GM19240 (cell line): Measurements from ENCODE around the gene CEMIP.

Experiments used
- DNase-seq: peaks from one replicate; pipeline ENCODE4 v3.0.0; 2011; ENCODE audit warnings: low spot score; ENCODE audit not compliant: insufficient read length

CEMIP gene, protein sequence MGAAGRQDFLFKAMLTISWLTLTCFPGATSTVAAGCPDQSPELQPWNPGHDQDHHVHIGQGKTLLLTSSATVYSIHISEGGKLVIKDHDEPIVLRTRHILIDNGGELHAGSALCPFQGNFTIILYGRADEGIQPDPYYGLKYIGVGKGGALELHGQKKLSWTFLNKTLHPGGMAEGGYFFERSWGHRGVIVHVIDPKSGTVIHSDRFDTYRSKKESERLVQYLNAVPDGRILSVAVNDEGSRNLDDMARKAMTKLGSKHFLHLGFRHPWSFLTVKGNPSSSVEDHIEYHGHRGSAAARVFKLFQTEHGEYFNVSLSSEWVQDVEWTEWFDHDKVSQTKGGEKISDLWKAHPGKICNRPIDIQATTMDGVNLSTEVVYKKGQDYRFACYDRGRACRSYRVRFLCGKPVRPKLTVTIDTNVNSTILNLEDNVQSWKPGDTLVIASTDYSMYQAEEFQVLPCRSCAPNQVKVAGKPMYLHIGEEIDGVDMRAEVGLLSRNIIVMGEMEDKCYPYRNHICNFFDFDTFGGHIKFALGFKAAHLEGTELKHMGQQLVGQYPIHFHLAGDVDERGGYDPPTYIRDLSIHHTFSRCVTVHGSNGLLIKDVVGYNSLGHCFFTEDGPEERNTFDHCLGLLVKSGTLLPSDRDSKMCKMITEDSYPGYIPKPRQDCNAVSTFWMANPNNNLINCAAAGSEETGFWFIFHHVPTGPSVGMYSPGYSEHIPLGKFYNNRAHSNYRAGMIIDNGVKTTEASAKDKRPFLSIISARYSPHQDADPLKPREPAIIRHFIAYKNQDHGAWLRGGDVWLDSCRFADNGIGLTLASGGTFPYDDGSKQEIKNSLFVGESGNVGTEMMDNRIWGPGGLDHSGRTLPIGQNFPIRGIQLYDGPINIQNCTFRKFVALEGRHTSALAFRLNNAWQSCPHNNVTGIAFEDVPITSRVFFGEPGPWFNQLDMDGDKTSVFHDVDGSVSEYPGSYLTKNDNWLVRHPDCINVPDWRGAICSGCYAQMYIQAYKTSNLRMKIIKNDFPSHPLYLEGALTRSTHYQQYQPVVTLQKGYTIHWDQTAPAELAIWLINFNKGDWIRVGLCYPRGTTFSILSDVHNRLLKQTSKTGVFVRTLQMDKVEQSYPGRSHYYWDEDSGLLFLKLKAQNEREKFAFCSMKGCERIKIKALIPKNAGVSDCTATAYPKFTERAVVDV (N-terminal part only)

DNA sequence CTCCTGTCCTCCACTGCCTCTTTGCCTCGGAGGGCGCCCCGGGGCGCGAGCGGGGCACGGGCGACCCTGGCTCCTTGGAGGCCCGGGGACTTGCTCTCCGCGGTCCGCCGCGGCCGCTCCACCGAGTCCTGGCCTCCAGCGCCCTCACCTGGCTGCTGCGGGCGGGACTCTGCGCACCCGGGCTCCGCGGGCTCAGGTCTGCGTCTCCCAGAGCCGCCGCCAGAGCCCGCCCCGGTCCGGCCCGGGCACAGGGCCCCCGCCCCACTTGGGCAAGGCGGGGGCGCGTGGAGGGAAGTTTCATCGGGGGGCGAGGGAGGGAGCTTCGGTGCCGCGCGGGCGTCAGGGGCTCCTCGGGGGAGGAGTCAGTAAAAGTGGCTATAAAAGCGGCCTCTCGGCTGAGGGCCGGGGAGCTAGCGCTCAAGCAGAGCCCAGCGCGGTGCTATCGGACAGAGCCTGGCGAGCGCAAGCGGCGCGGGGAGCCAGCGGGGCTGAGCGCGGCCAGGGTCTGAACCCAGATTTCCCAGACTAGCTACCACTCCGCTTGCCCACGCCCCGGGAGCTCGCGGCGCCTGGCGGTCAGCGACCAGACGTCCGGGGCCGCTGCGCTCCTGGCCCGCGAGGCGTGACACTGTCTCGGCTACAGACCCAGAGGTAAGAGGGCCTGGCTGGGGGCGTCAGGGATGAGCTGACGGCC is at the start of gene CEMIP:
Gene CEMIP (plus strand): TSS at position 407 of the 694 bp plus-strand sequence. CDS start 94,510 bp downstream, outside the sequence.
- DNase-seq = no peak

DNA sequence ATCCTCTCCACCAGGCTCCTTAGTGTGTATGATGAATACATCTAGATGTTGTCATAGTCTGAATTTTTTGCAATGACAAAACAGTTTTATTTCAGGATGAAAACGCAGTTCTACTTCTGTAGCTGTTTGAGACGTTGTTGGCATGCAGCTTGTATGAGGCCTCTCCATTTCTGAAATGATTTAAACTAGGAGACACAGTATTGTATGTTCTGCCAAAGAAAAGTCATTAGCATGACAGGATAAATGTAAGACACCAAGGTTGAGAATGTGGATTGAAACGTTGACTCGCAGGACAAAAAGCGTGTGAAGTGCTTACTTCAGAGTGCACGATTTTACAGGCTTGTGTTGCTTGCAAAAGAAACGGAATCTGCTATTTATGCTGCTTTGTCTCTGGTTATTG is 48.8 kb upstream of the CEMIP start:
- DNase-seq = no peak

DNA sequence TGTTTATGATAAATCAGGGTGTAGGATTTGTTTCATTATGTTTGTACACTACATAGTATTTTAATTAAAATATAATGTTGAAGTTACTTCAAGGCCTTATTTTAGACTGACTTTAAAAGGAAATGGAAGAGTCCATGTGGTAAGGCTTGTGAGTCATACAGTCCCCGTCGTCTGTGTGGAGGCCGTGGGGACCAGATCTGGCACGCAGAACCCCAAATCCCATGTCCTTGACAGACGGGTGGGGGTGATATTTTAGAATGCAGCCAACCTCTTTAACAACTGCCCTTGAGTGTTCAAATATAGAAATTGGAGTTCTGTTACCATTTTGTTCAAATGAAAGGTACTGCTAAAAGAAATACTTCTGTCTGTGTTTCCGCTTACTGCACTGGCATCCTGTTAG is 48.2 kb upstream of the CEMIP start:
- no peak for DNase-seq

DNA sequence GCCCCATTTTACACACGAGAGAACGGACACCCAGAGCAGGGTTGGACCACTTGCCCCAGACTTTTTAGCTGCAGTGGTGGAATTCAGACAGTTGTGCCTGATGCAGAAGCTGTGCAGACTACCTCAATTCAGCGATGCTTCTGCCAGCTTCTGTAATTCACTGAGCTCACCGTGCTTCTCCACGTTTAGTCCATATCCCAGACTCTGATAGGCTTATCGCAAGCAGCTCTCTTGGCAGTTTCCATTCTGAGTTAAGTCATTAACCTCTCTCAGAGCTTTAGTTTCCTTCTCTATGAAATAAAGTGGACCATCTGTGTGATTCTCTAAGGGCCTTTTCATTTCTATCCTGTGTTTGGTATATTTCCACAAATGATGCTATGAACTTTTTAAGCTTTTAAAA is 47.0 kb upstream of the CEMIP start:
- DNase-seq = no peak

DNA sequence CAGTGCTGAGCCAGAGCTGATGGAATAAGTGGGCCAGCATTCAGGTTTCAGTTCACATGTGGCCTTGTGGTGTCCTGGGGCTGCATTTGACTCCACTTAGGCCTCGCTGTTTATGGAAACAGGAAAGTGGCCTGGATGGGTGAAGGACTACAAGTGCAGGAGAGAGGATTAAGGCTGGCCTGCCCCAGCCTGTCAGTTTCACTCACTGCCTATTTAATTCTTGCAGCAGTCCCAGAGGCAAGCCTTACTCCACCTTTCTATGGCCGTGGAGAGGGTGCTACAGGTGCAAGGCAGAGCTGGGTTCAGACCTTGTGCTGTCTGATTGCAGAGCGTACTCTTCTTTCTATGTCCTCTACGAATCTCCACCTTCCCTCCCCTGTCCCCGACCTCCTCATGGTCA is 46.4 kb upstream of the CEMIP start:
- DNase-seq = no peak

DNA sequence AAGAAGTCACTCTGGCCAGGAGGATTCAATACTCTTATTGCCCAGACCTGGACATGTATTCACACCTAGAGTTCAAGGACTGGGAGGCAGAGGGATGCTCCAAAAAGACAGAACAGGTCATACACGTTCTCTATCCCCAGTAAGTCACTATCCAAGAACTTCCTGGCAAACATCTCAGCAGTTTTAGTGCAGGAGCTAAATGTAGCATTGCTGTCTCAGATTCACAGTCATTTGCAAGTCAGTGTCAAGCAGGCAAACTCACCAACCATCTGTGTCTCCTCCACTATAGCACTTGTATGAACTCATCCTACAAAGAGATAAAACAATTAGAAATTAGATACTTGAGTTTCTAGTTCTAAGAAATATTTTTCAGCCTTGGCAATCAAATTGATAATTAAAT is 45.7 kb upstream of the CEMIP start:
- DNase-seq = no peak

DNA sequence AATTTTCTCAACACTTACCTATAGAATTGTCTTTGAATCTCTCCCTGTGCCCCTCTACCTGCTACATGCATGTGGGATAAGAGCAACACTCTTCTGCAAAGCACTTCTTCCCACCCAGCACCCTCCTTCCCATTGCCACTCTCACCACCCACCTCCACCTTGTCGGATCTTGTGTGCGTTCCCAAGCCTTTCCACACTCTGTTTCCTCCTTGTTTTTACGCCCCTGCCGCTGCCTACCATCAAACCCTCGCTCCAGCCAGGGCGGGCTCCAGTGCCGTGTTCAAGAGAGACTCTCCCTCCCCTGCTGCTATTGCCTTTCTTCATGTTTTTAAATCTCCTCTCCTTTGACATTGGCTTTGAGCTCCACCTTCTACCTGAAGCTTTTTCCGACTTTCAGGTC is 43.8 kb upstream of the CEMIP start:
- DNase-seq = no peak

DNA sequence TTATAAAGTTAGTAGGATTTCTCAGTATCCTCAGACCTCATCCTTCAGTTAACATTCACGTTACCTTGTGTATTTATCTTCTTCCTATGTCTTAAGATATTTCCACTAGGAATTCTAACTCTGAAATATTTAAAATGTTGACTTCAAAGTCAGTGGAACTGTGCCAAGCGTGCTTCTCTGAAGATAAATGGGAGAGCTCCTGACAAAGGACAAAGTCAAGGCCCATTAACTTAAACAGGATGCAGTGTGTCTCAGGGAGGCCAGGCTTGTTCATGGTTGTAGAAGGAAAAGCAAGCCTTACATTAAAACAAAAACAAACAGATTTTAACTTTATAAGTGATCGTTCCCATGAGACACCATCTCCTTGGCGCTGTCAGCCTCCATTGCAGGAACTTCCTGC is 42.6 kb upstream of the CEMIP start:
- no peak for DNase-seq

DNA sequence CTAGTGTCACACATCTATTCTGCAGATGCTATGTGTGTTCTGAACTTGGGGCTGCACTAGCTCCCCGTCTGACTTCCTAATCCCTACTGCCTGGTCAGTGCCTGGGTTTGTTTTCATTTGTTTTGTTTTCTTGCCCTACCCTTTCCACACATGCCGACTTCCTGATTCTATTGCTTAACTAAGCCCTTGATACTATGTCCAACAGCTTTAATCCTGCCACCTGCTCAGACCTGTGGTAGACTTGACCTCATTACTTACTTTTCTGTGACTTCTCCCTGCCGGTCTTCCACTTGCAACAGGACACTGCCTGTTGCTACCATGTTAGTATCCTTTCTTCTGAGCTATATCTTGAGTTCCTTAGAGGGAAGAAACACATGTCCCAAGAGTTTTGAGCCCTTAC is 39.3 kb upstream of the CEMIP start:
- no peak for DNase-seq

DNA sequence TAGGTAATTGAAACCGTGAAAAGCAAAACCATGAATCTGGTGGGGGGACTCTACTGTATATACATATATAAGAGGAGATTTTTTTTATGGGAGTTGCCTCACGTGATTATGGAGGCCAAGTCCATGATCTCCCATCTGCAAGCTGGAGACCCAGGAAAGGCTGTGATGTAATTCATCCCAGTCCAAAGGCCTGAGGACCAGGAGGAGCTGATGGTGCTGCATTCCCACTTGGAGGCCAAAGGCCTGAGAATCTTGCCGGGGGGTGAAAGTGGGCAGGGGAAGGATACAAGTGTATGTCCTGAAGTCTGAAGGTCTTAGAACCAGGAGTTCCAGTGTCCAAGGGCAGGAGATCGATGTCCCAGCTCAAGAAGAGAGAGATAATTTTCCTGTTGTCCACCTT is 37.1 kb upstream of the CEMIP start:
- no peak for DNase-seq

DNA sequence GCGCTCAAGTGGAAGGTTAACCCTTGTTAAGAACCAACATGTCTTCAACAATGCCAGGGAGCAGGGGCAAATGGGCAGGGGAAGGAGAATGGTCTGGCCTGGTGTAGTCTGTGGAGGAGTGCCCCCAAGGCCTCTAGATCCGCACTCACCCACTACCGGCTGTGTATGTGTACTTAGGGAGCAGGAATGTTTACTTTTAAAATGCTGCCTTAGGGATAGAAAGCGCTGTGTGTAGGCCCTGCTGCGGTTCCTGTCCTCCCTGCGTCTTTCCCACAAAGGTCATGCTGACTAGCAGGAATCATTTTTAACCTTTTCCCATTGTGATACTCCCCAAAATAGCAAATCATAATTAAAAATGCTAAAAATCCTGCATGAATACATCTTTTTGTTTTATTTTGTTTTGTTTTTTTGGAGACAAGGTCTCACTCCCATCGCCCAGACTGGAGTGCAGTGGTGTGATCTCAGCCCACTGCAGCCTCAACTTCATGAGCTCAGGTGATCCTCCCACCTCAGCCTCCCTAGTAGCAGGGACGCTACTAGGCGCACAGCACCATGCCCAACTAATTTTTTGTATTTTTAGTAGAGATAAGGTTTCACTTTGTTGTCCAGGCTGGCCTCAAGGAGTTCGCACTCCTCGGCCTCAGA is 35.9 kb upstream of the CEMIP start:
- DNase-seq = no peak

DNA sequence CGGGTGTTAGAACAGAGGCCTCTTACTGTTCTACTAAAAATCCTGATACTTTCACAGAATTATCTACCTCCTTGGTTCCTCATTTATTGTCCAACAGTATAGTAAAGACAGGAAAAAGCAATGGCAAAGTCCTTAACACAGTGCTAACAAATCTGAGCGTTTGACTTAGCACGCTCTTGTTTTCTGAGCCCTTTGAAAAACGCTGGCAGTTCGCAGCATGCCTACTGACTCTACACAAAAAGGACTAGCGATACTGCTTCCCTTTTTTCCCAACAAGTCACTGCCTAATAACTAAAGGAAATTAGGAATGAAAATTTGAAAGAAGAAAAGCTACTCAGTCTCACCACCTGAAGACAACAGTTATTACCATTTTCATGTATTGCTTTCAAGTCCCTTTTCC is 34.8 kb upstream of the CEMIP start:
- no peak for DNase-seq

DNA sequence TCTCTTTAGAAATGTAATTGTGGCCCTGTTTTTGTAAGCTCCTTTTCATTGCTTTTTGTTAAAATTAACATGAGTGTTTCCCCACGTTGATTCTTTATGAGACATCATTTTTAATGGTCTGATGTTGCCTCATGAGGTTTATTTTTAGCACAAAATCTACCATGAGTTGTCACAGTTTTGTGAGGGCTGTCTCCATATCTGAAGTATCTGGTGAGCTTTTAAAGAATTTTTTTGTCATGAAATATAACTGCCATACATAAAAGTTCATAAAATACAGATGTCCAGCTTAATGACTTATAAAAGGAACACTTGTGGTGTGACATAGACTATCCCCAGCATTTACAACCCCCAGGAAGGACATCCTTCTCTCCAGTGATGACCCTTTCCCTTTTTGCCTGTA is 34.3 kb upstream of the CEMIP start:
- no peak for DNase-seq

DNA sequence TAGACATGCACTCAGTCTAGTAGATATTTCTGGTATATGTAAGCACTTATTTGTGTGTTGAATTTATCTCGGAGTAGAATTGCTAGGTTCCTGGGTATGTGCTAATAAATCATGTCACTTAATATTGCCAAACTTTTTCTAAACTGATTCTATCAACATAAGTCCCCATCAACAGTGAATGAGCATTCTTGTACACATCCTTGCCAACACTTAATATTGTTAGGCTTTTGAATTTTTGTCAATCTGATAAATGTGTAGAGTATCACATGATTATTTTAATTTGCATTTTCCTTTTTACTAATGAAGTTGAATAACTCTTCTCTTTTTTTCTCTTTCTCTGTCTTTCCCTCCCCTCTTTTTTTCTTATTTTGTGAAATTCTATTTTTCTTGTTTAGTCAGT is 33.3 kb upstream of the CEMIP start:
- DNase-seq = no peak

DNA sequence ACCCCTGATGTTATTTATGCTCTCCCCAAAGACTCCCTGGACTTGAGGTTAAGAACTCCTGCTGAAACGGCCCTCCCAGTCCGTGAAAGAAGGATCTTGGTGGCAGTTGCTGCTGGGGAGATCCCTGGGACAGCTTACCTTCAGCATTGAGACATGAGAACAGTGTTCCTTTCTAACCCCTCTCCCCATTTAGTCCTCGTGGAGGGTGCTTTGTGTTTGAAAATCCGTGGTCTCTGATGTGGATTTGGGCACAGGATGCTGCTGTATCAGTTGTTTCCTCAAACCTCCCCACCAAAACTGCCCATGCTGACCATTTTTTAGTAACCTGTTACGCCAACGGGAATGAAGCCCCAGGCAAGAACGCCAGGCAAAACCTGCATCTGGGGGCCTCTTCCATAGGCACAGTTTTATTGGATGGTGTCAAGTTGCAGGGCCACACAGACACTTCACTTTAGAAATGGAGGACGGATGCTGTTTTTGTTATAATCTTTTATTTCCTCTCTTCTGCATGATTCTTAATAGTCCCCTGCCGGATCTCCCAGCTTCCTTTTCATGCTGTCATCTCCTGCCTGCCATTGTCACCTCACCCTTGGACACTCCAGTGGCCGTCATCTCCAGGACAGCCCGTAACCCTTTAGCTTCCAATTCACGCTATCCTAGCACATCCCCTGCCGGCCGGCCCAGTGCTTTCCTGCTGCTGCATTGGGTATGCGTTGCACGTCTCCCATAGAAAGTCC is 31.7 kb upstream of the CEMIP start:
- no peak for DNase-seq

DNA sequence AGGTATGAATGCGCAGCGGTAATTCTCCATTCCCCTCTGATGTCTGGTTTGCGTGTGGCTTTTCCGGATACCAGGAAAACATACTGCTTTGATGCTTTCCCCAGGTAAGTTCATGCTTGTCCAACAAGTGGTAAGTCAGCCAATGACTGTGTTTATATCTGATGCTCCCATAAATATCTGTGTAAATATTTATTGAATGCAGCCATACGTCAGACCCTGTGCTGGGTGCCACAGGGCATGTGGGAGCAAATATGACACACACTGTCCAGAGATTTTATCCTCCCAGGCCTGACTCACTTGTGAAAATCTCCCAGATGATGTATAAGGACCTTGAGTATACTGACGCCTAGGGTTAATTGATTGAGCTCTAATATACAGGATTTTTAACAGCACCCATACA is 29.6 kb upstream of the CEMIP start:
- no peak for DNase-seq

DNA sequence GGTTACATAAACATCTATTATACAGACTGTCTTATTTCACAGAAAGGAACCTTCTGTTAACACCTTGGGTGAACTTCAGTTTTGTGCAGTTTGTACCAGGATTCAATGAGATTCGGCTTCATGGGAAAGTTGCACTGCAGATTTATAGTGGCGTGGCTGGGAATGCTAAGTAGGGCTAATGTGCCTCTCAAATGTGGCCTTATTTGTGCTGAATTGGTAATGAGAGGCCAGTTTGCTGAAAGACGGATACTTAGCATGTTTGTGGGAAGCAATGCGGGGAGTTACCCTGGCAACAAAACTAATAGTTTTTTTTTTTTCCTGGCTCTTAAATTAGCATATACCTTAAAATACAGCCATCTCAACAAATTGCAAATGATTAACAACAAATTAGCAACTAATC is 28.6 kb upstream of the CEMIP start:
- DNase-seq = no peak

DNA sequence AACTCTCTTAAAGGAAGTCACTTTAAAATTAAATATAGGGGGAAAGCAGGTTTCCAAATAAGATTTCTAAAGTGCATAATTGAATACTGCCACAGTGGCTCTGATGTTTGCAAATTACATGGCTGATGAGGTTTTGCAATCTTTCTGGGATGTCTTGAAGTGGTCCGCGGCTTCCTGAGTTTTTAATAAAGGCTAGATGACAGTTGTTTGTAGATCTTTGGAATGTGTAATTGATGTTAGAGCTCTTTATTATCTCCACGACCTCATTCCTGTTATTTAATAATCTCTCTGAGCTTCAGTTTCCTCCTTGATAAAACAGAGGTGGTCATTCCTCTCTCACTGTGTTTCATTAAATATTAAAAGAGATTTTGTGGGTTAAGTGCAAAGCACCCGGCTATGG is 27.0 kb upstream of the CEMIP start:
- DNase-seq = no peak

DNA sequence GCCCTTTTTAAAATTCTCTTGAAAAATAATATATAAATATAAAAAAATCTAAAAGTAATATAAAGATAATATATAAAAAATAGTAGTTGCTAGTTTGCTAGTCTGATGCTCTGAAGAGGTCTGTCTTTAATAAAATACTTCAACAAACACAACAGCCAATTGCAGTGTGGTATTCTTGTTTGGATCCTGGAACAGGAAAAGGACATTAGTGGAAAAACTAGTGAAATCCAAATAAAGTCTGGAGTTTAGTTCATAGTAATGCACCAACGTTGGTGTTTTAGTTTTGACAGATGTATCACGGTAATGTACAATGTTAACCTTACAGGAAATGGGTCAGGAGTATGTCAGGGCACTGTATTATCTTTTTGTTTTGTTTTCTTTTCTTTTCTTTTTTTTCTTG is 26.0 kb upstream of the CEMIP start:
- DNase-seq = no peak

DNA sequence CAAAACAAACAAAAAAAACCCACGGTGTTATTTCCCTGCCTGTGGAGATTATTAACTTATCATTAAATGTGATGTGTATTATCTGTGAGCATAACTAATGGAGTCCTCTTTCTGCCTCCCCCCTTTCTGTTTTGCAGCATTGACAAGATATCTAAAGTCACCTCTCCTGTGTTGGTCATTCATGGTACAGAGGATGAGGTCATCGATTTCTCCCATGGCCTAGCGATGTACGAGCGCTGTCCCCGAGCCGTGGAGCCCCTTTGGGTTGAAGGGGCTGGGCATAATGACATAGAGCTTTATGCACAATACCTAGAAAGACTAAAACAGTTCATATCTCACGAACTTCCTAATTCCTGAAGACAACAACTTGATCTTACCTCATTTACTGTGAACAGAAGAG is 25.2 kb upstream of the CEMIP start:
- no peak for DNase-seq
